Globus pallidus (tissue), 1 donor: ENCODE results near the gene DIP2C.

Experiments used
- DNase-seq: peaks from one replicate; pipeline ENCODE4 v3.0.0-alpha.2; 2015; ENCODE audit warnings: low spot score

DIP2C gene

DNA sequence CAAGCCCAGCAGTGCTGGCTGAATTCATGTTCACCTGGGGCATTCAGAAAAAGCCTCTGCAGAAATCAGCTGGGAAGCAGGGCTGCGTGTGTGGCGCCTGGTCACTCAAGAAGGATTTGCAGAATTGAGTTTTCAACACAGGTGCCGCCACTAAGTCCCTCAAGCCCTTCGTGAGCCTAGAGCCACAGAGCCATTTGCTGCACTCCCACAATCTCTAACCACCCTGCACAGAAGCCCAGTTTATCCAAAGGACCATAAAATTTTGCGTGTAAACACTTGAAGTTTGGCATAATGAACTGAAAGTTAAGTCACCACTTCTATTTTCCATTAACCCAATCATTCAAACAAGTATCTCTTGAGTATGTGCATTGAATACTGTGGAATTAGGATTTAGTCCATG, 136.2 kb downstream of the DIP2C start:
- no peak for DNase-seq

DNA sequence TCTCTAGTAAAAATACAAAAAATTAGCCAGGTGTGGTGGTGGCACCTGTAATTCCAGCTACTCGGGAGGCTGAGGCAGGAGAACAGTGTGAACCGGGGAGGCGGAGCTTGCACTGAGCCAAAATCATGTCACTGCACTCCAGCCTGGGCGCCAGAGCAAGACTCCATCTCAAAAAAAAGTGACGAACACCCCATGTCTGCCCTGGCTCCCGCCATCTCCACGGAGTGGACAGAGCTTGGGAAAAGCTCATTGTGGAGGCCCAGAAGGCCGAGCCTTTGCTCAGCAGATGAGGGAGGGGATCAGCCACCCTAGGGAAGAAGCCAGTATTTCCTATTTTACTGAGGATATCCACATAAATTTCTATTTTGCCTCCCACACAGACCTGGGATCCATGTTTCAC, 136.8 kb downstream of the DIP2C start:
- DNase-seq, result no peak

DNA sequence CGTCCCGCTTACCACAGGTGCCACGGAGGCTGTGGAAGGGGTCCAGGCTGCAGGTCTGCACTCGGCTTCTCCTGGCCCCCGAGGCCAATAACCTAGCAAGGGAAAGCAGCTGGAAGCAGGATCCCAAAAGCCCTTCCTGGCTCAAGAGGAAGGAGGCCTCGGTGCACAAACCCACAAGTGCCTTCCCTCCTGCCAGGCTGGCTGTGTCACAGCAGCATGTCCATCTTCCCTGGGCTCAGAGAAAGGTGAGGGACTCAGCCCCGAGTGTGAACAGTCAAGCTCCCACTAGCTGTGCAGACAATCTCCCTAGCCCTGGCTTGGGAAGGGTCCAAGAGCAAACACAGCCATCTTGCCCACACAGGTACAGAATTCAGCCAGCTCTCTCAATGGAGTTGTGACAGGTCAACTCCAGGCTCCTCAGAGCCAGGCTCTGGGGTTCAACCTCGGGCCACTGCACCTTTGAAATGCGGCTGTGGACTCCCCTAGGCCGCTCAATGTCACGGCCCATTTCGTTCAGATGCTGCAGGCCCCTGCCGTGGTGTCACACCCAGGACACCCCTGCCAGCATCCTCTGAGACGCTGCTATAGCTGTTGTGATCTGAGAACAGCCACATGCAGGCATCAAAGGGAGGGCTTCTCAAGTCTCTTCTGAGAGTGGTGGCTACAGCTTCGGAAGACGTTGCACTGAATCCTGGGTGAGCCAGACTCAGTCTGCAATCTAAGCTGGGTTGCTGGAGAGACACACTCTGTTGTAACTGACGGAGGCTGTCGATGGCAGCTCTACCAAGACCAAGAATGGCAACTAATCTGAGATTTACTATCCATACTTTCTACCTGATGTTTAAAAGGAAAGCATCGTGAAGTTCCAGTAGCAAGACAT, 137.9 kb downstream of the DIP2C start:
- no peak for DNase-seq

DNA sequence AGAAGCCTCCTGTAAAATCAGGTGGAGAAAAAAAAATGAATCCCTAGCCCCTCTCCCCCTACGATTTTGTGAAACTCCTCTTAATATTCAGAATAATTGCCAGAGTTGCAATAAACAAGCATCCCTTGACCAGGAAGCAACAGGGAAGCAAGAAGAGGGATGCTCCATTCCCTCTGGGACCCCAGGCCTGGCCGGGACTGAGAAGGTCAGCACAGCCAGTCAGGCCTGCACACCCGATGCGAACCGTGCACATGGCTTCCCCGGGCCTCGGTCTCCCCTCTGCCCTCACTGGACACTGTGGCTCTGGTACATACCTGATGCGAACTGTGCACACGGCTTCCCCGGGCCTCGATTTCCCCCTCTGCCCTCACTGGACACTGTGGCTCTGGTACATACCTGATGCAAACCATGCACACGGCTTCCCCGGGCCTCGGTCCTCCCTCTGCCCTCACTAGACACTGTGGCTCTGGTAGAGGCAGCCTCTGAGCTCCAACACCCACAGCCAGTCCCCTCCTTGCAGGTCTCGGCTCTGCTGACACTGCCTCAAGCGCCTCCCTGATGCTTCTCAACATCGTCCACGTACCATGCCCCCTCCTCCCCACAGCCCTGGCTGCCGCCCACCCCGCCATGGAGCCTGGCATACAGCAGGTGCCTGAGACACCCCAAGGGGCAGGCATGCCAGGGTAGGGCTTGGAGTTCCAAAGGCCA, 138.6 kb downstream of the DIP2C start:
- DNase-seq, result no peak

DNA sequence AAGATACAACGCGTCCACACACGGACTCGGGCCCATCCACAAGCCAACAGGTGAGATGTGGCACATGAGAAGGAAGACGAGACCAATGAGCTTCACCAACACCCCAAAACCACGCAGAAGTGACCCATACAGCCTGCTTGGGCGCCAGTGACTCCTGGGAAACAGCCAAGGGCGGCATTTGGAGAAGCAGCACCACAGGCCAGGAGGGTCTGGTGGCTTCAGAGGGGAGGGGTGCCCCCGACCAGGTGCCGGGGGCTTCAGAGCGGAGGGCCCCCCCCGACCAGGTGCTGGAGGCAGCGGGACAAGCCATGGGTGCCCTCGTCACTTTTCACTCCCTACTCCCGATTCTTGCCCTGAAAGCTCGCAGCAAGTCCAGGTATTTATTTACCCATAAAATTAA, 140.1 kb downstream of the DIP2C start:
- DNase-seq, result no peak

DNA sequence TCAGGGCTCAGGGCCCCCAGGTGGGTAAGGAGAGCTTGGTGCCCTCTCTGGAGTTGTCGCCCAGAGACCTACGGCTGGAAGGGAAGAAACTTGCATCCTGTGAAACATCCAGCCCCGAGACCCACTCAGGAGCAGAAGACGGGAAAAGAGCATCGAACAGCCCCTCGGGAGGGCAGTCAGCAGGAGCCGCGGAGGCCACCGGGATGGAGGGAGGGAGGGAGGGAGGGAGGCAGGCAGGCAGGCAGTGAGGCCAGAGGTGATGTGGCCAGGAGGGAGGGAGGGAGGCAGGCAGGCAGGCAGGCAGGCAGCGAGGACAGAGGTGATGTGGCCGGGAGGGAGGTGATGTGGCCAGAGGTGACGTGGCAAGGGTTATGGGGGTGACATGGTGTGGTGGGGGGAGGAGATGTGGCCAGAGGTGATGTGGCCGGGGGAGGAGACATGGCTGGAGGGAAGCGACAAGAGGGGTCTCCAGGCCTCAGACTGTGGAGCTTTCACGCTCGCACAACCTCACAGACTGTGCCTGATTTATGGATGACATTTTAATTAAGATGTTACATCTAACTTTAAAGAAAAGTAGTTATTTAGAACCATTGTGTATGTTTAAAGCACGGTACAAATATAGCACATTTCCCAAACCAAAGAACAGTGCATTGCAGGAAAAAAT, 141.1 kb downstream of the DIP2C start:
- DNase-seq, result no peak

DNA sequence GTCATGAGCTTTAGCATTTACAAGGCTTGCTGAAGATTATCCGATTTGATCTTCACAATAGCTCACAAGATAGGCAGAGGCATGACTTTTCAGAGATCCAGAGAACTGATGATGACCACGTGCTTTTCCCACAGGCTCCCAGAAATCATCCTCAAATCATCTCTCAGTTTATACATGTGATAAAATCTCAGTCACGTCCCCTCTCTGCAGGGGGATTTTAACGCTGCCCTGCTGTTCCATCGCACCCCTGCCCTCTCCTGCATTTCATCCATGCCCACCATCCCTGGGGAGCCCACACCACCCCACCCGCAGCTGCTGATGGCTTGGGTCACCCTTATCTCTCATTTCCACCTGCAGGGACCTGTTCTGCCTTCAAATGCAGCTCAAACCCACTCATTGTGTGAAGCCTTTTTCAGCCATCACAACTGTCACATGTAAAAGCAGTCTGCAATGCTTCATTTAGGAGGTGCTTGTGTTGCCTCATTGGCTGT, 141.8 kb downstream of the DIP2C start:
- no peak for DNase-seq

DNA sequence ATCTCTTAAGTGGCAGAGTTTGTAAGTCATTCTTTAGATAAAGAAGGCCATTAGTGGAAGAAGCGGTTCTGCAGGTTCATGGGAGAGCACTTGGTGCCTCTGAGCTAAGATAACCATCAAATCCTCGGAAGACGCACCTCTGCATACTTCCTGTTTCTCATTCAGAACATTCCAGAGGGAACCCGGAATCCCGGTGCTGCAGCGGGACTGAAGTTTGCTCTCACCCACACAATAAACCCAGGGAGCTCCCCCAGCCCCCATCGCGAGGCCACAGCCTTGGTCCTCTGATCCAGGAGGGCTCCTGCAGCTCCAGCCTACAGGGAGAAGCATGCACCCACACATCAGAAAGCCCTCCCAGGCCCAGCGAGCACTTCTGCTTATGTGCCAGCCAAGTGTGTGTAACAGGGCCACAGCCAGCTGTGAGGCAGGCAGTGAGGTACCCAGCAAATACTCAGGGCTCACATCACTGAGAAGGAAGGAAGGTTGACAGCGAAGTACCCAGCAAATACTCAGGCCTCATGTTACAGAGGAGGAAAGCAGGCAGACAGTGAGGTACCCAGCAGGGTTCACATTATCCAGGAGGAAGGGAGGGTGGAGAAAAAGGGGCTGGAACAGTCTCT, 142.4 kb downstream of the DIP2C start:
- no peak for DNase-seq

DNA sequence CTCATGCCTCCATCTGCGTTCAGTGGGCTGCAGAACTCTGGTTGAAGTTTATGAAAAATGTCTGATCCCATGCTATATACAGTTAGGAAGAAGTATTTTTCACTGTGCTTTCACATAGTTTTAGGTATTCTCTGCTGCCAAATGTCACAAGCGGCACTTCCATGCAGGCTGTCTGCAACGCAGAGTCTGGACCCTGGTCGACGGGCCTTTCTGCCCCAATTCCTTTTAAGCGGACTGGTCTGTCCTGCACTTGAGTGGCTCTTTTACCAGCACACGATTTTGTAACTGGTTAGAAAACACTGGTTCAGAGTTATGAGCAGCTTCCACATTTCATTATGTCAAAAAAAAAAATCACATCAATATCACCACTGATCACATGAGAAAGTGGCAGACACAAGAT, 143.0 kb downstream of the DIP2C start:
- DNase-seq, result no peak

DNA sequence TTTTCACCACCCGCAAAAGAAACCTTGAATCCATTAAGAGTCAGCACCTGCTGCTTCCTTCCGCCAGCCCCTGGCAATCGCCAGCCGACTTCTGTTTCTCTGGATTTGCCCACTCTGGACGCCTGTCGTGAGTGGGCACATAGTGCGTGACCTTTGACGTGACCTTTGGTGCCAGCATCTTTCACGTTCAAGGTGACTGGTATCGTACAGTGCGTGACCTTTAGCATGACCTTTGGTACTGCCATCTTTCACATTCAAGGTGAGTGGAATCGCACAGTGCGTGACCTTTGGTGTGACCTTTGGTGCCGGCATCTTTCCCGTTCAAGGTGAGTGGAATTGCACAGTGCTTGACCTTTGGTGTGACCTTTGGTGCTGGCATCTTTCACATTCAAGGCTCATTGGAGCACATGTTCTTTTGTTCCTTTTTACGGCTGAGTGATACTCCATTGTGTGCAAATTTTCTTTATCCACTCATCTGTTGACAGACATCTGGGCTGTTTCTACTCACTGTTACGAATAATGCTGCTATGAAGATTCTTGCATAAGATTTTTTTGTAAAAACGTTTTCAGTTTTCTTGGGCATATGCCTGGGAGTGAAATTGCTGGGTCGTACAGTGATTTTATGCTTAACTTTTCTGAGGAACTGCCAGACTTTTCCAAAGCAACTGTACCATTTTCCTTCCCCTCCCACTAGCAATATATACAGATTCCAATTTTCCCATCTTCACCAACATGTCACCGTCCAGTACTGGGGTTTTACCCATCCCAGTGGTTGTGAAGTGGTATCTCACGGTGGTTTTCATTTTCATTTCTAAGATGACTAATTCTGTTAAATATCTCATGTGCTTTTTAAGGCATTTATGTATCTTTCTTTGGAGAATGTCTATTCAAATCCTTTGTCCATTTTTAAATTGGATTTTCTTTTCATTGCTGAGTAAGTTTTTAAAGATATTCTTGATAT, 145.3 kb downstream of the DIP2C start:
- DNase-seq, result no peak

DNA sequence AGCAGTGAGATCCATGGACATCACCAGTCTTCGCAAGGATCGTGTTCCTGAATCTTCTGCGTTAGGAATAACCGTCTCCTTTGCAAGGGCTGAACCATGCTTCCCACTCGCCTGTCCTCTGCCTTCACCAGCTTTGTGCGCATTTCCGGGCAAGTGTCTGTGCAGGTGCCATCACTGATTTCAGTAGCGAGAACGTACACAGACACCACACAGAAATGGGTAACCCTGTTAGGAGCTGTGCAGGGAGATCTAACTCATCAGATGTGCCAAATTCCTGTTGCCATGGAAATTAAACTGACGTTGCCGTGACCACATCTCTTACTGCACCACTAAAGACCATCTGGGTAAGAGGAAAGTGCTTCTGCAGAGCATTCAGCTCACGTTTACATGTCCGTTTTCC, 146.3 kb downstream of the DIP2C start:
- DNase-seq, result no peak

DNA sequence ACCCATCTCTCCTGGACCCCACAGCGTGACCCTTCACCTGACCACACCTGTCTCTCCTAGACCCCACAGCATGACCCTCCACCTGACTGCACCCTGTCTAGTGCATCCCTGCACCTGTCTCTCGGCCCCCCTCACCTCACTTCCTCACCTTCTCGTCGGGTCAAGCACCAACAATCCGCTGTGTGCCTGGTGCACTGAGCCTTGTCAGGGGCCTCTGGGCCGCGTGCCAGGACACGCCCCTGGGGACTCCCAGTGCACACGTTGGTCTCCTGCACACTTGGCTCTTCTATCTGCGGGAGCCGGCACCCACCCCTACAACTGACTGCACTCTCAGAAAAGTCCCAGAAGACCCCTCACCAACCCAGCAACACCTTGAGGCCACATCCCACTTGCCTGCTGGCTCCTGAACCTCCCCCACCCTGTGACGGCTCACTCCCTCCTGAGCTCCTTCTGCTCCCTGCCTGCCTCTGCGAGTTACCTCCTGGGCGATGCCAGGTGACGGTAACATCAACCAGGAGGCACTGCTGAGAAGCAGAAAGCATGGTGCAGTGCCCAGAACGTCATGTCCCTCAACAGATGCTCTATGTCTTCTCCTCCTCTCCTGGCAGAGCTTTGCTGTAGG, 147.6 kb downstream of the DIP2C start:
- no peak for DNase-seq

DNA sequence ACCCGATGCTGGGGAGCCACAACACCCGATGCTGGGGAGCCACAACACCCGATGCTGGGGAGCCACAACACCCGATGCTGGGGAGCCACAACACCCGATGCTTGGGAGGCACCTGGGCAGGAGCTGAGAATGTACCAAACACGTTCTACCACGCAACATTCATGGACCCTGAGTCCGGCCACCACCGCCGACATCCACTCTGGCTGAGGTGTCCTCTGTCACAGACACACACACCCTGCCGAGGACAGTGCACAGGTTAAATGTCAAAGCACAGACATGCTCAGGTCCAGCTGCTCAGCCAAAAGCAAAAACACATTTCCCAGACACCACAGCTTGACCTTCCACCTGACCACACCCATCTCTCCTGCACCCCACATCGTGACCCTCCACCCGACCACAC, 148.4 kb downstream of the DIP2C start:
- no peak for DNase-seq

DNA sequence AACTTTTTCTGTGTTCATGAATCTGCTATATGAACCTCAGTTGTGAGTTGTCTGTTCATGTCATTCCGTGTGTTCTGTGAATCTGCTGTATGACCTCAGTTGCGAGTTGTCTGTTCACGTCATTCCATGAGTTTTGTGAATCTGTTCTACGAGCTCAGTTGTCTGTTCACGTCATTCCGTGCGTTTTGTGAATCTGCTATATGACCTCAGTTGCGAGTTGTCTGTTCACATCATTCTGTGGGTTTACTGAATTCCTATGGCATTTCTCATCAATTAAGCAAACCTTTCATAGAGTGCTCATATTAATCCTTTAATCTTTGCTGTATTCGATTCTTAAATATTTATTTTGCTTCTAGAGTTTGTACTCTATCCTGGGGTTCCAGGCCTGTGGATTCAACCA, 150.6 kb downstream of the DIP2C start:
- no peak for DNase-seq

DNA sequence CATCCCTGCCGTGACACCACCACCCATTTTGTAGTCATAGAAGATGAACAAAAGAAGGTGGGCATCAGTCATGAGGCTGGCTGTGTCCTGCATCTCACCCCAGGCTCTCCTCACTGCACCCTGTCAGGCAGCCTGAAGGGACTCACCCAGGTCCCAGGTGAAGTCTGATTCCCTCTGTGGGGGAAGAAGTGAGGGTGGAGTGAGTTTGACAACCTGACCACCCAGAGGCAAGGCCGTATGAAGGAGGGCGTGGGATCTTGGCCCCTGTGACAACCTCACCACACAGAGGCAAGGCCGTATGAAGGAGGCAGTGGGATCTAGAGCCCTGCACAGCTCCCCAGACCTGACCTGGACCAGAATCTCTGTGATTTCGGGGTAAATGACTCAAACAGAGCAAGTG, 152.5 kb downstream of the DIP2C start:
- no peak for DNase-seq

DNA sequence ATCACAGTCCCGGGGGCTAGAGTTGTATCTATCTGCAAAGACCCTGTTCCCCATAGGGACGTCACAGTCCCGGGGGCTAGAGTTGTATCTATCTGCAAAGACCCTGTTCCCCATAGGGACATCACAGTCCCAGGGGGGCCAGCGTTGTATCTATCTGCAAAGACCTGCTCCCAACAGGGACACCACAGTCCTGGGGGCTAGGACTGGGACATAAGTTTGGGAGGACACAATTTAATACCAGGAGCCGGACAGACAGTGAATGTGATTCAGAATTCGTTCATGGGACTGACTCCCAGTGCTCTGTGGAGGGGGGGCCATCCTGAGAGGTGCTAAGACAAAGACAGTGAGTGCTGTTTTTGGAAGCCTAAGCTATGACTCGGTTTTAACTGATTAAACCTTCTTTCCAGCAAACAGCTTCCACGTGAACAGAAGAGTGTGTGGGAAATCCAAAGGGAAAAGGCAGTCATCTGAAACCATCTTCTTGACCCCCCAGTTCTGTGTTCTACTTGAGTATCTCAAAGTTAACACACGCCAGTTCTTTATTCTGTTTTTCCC, 153.0 kb downstream of the DIP2C start:
- DNase-seq, result no peak

DNA sequence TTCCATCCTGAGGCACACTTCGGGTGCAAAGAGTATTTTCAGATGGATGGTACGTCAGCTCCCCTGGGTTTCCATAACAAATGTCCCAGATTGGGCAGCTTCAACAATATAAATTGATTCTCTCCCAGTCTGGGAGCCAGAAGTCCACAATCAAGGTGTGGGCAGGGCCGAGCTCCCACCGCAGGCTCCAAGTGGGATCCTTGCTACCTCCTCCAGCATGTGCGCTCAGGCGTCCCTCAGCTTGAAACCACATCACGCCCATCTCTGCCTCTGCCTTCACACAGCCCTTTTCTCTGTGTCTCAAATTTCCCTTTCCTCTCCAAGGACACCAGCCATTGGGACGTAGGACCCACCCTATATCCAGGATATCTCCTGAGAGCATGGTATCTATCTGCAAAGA, 153.5 kb downstream of the DIP2C start:
- no peak for DNase-seq

DNA sequence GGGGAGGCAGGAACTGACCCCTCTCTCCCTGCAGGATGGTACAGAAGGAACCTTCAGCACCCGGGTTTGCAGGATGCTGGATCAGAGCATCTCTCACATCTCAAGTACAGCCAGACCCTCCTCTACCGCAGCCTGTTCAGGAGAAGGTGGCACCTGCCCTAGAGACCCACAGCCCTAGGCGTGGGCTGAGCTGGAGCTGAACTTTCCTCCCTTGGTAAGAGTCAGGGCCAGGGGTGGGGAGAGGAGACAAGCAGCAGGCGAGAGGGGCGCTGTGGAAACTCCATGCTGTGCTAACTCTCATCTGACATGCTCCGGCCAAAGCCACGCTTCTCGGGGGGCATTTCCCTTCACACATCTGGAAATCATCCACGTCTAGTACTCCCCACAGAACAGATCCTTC, 154.4 kb downstream of the DIP2C start:
- no peak for DNase-seq

DNA sequence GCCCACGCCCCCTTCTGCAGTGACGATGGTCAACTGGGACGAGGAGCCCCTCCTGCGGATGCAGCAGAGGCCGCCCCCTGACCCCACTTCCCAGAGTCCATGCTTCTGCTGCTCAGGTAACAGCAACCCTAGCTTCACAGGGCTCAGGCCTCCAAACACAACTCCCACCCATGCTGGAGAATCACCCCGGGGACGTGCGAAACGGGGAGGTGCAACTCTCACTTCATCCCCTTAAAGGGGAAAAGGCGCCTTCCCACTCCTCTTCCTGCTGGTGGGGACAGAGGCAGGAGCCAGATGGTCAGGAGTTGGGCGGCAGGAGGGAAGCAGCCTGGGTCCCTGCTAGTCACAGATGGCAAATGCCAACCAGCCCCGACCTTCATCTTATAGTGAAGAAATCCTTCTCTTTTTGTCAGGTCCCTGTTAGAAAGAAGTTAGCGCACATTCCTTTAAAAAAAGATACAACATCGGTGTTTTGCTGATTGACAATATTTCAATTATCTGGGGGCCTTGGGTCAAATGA, 155.4 kb downstream of the DIP2C start:
- no peak for DNase-seq

DNA sequence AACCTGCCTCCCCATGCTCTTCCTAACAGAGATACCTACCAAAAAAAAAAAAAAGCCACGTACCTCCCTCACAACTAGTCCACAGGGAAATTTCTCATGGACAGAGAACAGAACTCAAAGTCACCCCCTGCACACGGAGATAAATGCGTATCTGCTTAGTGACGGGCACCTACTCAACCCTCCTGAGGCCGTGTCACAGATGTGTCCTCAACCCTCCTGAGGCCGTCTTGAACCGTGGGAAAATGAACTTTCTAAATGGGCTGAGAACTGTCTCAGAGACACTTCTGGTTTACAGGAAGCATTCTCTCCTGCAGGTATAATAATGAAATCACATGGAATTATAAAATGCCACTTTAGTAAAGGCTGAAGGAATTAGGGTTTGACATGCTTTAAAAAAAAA, 155.9 kb downstream of the DIP2C start:
- DNase-seq, result no peak
